Peyer's patch (tissue), 4 donors: ENCODE data around the gene NPY2R. TPM values are rescaled to one million over a fixed set of nuclear protein-coding genes. Genes with fewer than 3 reads are reported as not detected.

Experiments
- DNase-seq, 3 donors: peaks; one replicate each; pipeline ENCODE4 v3.0.0-alpha.2; 2017 to 2019
- H3K27ac ChIP-seq, 4 donors: fragments of 200-600 bp; sonication (generic); one replicate each; pipeline ENCODE4 v1.5.1; 2016 to 2019
- H3K27me3 ChIP-seq, 2 donors: fragments of 200-600 bp; sonication (generic); one replicate each; pipeline ENCODE4 v1.5.1; 2019
- H3K36me3 ChIP-seq, 3 donors: fragments of 200-600 bp; sonication (generic); one replicate each; pipeline ENCODE4 v1.5.1; 2016 to 2019
- H3K4me1 ChIP-seq, 4 donors: fragments of 200-600 bp; sonication (generic); one replicate each; pipeline ENCODE4 v1.5.1; 2016 to 2019
- H3K4me3 ChIP-seq, 4 donors: fragments of 200-600 bp; sonication (generic); 1 replicate in 3 of 4; 2 replicates in 1 of 4; pipeline ENCODE4 v1.5.1; 2016 to 2019; ENCODE audit warnings: mild to moderate bottlenecking in 1 of 4
- H3K9me3 ChIP-seq, 4 donors: fragments of 200-600 bp; sonication (generic); one replicate each; pipeline ENCODE4 v1.5.1; 2016 to 2019; ENCODE audit warnings: mild to moderate bottlenecking in 1 of 4
- CTCF ChIP-seq, 6 experiments: fragments of 450-650 bp in 4 of 6; fragments of 200-600 bp in 2 of 6; sonication (generic) in 1 of 6; IDR thresholded peaks; one replicate each; pipeline ENCODE4 v1.5.1; 2017 to 2019; ENCODE audit warnings: antibody characterized with exemption in 6 of 6, mild to moderate bottlenecking in 3 of 6, moderate library complexity in 1 of 6
- POLR2A ChIP-seq, 2 donors: fragments of 450-650 bp; IDR thresholded peaks; one replicate each; pipeline ENCODE4 v1.5.1; 2017; ENCODE audit warnings: antibody characterized with exemption in 2 of 2, mild to moderate bottlenecking in 2 of 2, moderate library complexity in 2 of 2
- total RNA-seq, 4 donors: library from RNA; depleted of rRNA; stranded (reverse); fragments of >200 nt; gene quantifications; one replicate each; pipeline ENCODE4 v1.1.0, GENCODE V29; 2016

Gene NPY2R
- total RNA-seq, 4 donors from 2014 or later = 0.38 to 0.94 TPM; not detected in 2

GRCh38 chr4:155174668-155175067, 33.8 kb upstream of the NPY2R start:
- TF ChIP-seq CTCF (IDR thresholded peaks at IDR 0.05) (no peak), POLR2A (IDR thresholded peaks at IDR 0.05) (no peak)
- Histone ChIP-seq H3K4me1 (no peaks in the 10 kb centered on the region), H3K27ac (no peak overlapping the region), H3K4me3 (no peak overlapping the region), H3K36me3 (no peaks in the 10 kb centered on the region), H3K27me3 (no peaks in the 10 kb centered on the region), H3K9me3 (no peaks in the 10 kb centered on the region)
- no peak for DNase-seq

GRCh38 chr4:155179216-155179615, 29.2 kb upstream of the NPY2R start:
- no peak for DNase-seq

GRCh38 chr4:155186972-155187371, 21.5 kb upstream of the NPY2R start:
- H3K27me3 ChIP-seq = no peaks in the 10 kb centered on the region
- no peak overlapping the region for H3K4me3 ChIP-seq
- H3K9me3 ChIP-seq = no peaks in the 10 kb centered on the region
- H3K4me1 ChIP-seq = no peaks in the 10 kb centered on the region
- no peak for DNase-seq
- H3K27ac ChIP-seq = no peak overlapping the region
- H3K36me3 ChIP-seq = no peaks in the 10 kb centered on the region
- TF ChIP-seq POLR2A (IDR thresholded peaks at IDR 0.05) (no peak), CTCF (IDR thresholded peaks at IDR 0.05) (no peak)

More at GRCh38 chr4:155179216-155179615, 29.2 kb upstream of the NPY2R start:
- Histone ChIP-seq H3K36me3 (no peaks in the 10 kb centered on the region), H3K27me3 (no peaks in the 10 kb centered on the region), H3K27ac (no peak overlapping the region), H3K4me1 (no peaks in the 10 kb centered on the region), H3K9me3 (no peaks in the 10 kb centered on the region), H3K4me3 (no peak overlapping the region)
- no peak for TF ChIP-seq CTCF (IDR thresholded peaks at IDR 0.05)
- no peak for TF ChIP-seq POLR2A (IDR thresholded peaks at IDR 0.05)

- H3K4me3 ChIP-seq = no peak overlapping the region
- DNase-seq = no peak
- H3K27me3 ChIP-seq = no peaks in the 10 kb centered on the region
- H3K36me3 ChIP-seq = no peaks in the 10 kb centered on the region
- no peaks in the 10 kb centered on the region for H3K4me1 ChIP-seq
- H3K9me3 ChIP-seq = no peaks in the 10 kb centered on the region
- H3K27ac ChIP-seq = no peak overlapping the region
- no peak for TF ChIP-seq POLR2A (IDR thresholded peaks at IDR 0.05)
- no peak for TF ChIP-seq CTCF (IDR thresholded peaks at IDR 0.05)
These were observed 20.4 kb upstream of the NPY2R start for GRCh38 chr4:155187989-155188388.

GRCh38 chr4:155190099-155190498, 18.3 kb upstream of the NPY2R start:
- H3K27ac ChIP-seq = no peak overlapping the region
- H3K27me3 ChIP-seq = no peaks in the 10 kb centered on the region
- H3K4me1 ChIP-seq = no peaks in the 10 kb centered on the region
- no peaks in the 10 kb centered on the region for H3K36me3 ChIP-seq
- no peak for TF ChIP-seq POLR2A (IDR thresholded peaks at IDR 0.05)
- TF ChIP-seq CTCF (IDR thresholded peaks at IDR 0.05) = no peak
- no peaks in the 10 kb centered on the region for H3K9me3 ChIP-seq
- no peak overlapping the region for H3K4me3 ChIP-seq
- DNase-seq = no peak

- Histone ChIP-seq H3K27ac (no peak overlapping the region), H3K9me3 (no peaks in the 10 kb centered on the region), H3K36me3 (no peaks in the 10 kb centered on the region), H3K4me3 (no peak overlapping the region), H3K4me1 (no peaks in the 10 kb centered on the region), H3K27me3 (no peaks in the 10 kb centered on the region)
- no peak for DNase-seq
- TF ChIP-seq POLR2A (IDR thresholded peaks at IDR 0.05) (no peak), CTCF (IDR thresholded peaks at IDR 0.05) (no peak)
These were observed 10.7 kb upstream of the NPY2R start for GRCh38 chr4:155197757-155198156.
